OCI-LY1 (cell line): Measurements from ENCODE around the gene MYO5B.

ENCODE experiments used
- H2AFZ ChIP-seq: fragments of 200-600 bp; sonication (generic), shearing (Covaris generic); 2 replicates; pipeline ENCODE4 v1.6.0; 2014; ENCODE audit warnings: antibody characterized with exemption, mild to moderate bottlenecking, low read length
- H3F3A ChIP-seq: fragments of 200-600 bp; sonication (generic), shearing (Covaris generic); 2 replicates; pipeline ENCODE4 v1.6.0; 2014; ENCODE audit warnings: mild to moderate bottlenecking, antibody characterized with exemption, low read length, moderate library complexity; ENCODE audit not compliant: insufficient read depth
- H3K27ac ChIP-seq: fragments of 200-600 bp; sonication (generic); 2 replicates; pipeline ENCODE4 v1.5.1; 2014; ENCODE audit warnings: low read length, mixed run types, mild to moderate bottlenecking, low read depth; ENCODE audit not compliant: poor library complexity, severe bottlenecking
- H3K27me3 ChIP-seq: fragments of 200-600 bp; sonication (generic); 2 replicates; pipeline ENCODE4 v1.6.0; 2014; ENCODE audit warnings: antibody characterized with exemption, mild to moderate bottlenecking, low read length, moderate library complexity; ENCODE audit not compliant: insufficient read depth
- H3K36me3 ChIP-seq: fragments of 200-600 bp; sonication (generic); 2 replicates; pipeline ENCODE4 v1.6.1; 2014; ENCODE audit warnings: mild to moderate bottlenecking, antibody characterized with exemption, low read length, moderate library complexity, mixed read lengths; ENCODE audit not compliant: insufficient read depth
- H3K4me1 ChIP-seq: fragments of 200-600 bp; sonication (generic); 2 replicates; pipeline ENCODE4 v1.5.1; 2014; ENCODE audit warnings: mild to moderate bottlenecking, low read length, moderate library complexity; ENCODE audit not compliant: insufficient read depth, severe bottlenecking
- H3K4me2 ChIP-seq: fragments of 200-600 bp; sonication (generic), shearing (Covaris generic); 2 replicates; pipeline ENCODE4 v1.6.1; 2014; ENCODE audit warnings: low read length
- H3K4me3 ChIP-seq: fragments of 200-600 bp; sonication (generic); 2 replicates; pipeline ENCODE4 v1.5.1; 2014; ENCODE audit warnings: low read length, low read depth, mild to moderate bottlenecking, mixed read lengths; ENCODE audit not compliant: poor library complexity, severe bottlenecking
- H3K79me2 ChIP-seq: fragments of 200-600 bp; shearing (Covaris generic); 2 replicates; pipeline ENCODE4 v1.6.1; 2016; ENCODE audit warnings: mixed run types, low read length, mixed read lengths; ENCODE audit not compliant: insufficient read depth
- H3K9ac ChIP-seq: fragments of 200-600 bp; sonication (generic), shearing (Covaris generic); 2 replicates; pipeline ENCODE4 v1.6.1; 2014; ENCODE audit warnings: mild to moderate bottlenecking, low read length, mixed read lengths
- H3K9me2 ChIP-seq: fragments of 200-600 bp; sonication (generic), shearing (Covaris generic); 2 replicates; pipeline ENCODE4 v1.6.1; 2014; ENCODE audit warnings: low read depth, mild to moderate bottlenecking, low read length, mixed read lengths
- H3K9me3 ChIP-seq: fragments of 200-600 bp; shearing (Covaris generic); 2 replicates; pipeline ENCODE4 v1.6.1; 2014; ENCODE audit warnings: low read length, mixed read lengths
- H4K20me1 ChIP-seq: fragments of 200-600 bp; sonication (generic), shearing (Covaris generic); 2 replicates; pipeline ENCODE4 v1.6.0; 2016; ENCODE audit warnings: mild to moderate bottlenecking, low read length; ENCODE audit not compliant: insufficient read depth
- EZH2 ChIP-seq: fragments of 200-600 bp; sonication (generic), shearing (Covaris generic); IDR thresholded peaks from 2 replicates; pipeline ENCODE4 v1.8.0; 2017; ENCODE audit warnings: borderline replicate concordance, mixed run types, mild to moderate bottlenecking, antibody characterized with exemption, low read length, moderate library complexity, mixed read lengths
- TF ChIP-seq, protein P1 (sequence below): fragments of 200-600 bp; sonication (generic), shearing (Covaris generic); IDR thresholded peaks from 2 replicates; pipeline ENCODE4 v1.5.1; 2017; ENCODE audit warnings: mild to moderate bottlenecking, antibody characterized with exemption, low read length, moderate library complexity, mixed read lengths

MYO5B gene

DNA sequence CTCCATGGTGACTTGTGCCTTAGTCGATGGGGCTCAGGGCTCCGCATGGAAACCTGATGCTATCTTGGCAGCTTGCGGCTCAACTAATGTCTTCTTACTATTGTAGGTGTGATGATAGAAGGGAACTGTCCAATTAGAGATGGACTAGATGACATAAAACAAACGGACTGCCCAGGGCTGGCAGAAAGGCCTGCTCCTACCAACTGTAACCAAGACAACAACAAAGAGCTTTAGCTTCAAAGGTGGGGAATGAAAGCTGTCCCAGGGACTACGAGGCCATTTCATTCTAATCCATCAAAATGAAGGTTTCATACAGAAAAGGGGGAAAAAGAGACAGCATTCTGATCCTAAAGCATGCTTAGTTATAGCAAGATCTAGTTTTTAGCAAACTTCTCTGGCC lies 194.7 kb downstream of the MYO5B start:
- Histone ChIP-seq H2AFZ (no peak overlapping the region), H3K9me3 (no peaks in the 10 kb centered on the region)
- TF ChIP-seq, protein P1, sequence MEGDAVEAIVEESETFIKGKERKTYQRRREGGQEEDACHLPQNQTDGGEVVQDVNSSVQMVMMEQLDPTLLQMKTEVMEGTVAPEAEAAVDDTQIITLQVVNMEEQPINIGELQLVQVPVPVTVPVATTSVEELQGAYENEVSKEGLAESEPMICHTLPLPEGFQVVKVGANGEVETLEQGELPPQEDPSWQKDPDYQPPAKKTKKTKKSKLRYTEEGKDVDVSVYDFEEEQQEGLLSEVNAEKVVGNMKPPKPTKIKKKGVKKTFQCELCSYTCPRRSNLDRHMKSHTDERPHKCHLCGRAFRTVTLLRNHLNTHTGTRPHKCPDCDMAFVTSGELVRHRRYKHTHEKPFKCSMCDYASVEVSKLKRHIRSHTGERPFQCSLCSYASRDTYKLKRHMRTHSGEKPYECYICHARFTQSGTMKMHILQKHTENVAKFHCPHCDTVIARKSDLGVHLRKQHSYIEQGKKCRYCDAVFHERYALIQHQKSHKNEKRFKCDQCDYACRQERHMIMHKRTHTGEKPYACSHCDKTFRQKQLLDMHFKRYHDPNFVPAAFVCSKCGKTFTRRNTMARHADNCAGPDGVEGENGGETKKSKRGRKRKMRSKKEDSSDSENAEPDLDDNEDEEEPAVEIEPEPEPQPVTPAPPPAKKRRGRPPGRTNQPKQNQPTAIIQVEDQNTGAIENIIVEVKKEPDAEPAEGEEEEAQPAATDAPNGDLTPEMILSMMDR: no peak
- no peak for TF ChIP-seq EZH2

DNA sequence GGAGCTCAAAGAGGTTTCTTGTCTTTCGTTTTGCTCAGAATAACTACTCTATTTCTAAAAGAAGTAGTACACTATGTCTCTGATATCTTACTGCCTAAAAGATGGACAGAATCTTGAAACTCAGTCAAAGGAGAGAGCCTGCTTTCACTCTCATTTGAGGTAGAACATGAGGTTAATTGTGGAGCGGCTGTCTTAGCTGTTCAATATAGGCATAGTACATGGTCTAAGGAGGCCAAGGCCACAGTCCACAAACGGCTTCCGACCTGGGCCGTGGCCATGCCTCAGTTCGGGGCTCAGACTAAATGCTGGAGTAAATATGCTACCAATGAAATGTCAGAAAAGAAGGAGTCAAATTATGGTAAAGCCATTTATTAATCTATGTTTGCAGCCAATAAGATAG lies 195.8 kb downstream of the MYO5B start:
- TF ChIP-seq, protein P1: no peak
- TF ChIP-seq EZH2: no peak
- H4K20me1 ChIP-seq: no peaks in the 10 kb centered on the region

More for the DNA sequence above, 194.7 kb downstream of the MYO5B start:
- no peaks in the 10 kb centered on the region for H3K4me1 ChIP-seq
- no peaks in the 10 kb centered on the region for H4K20me1 ChIP-seq
- H3K9ac ChIP-seq: no peak overlapping the region
- H3K27ac ChIP-seq: no peak overlapping the region
- H3K36me3 ChIP-seq: no peaks in the 10 kb centered on the region
- H3K79me2 ChIP-seq: no peaks in the 10 kb centered on the region
- H3F3A ChIP-seq: no peaks in the 10 kb centered on the region
- H3K27me3 ChIP-seq: peaks cover 6% of the 10 kb centered on the region; the same call in 1 of the 2 replicates
- H3K4me2 ChIP-seq: no peak overlapping the region
- no peak overlapping the region for H3K4me3 ChIP-seq
- H3K9me2 ChIP-seq: no peaks in the 10 kb centered on the region

DNA sequence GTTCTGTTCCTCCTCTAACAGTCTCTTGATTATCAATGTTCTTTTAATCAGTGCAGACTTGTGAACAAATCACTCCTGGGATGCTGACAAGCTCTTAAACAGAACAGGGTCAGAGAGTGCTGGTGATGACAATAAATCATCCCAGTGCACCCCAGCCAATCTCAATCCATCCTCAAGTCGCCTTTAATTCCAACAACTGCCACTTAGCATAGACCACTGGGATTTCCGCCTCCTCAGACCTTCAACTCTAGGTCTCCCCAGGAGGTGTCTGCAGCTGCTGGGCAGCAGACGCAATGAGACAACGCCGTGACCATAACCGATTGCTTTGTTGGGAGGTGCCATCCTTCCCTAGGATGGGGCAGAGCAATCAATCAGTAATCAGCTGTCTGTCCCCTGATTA lies 197.4 kb downstream of the MYO5B start:
- no peak overlapping the region for H3K4me2 ChIP-seq
- H4K20me1 ChIP-seq: no peaks in the 10 kb centered on the region
- no peak overlapping the region for H2AFZ ChIP-seq
- no peaks in the 10 kb centered on the region for H3K79me2 ChIP-seq
- H3K27me3 ChIP-seq: peaks cover 6% of the 10 kb centered on the region; the same call in 1 of the 2 replicates
- no peak for TF ChIP-seq EZH2
- TF ChIP-seq, protein P1: no peak
- H3K9me3 ChIP-seq: no peaks in the 10 kb centered on the region
- H3K9ac ChIP-seq: no peak overlapping the region
- H3K36me3 ChIP-seq: no peaks in the 10 kb centered on the region
- no peaks in the 10 kb centered on the region for H3K4me1 ChIP-seq
- no peak overlapping the region for H3K4me3 ChIP-seq
- H3K9me2 ChIP-seq: no peaks in the 10 kb centered on the region
- H3F3A ChIP-seq: no peaks in the 10 kb centered on the region
- H3K27ac ChIP-seq: no peak overlapping the region

More for the DNA sequence above, 195.8 kb downstream of the MYO5B start:
- Histone ChIP-seq H3K9me3 (no peaks in the 10 kb centered on the region), H3K36me3 (no peaks in the 10 kb centered on the region), H3K9me2 (no peaks in the 10 kb centered on the region), H3K4me3 (no peak overlapping the region), H3K27ac (no peak overlapping the region), H3F3A (no peaks in the 10 kb centered on the region), H2AFZ (no peak overlapping the region), H3K27me3 (peaks cover 6% of the 10 kb centered on the region; the same call in 1 of the 2 replicates), H3K4me2 (no peak overlapping the region), H3K79me2 (no peaks in the 10 kb centered on the region), H3K9ac (no peak overlapping the region), H3K4me1 (no peaks in the 10 kb centered on the region)
